GM21723 (cell line): Measurements from ENCODE around the gene FBXW4.
"Not testable (repeated sequence)": the region's sequence is repeated elsewhere in the genome, so short reads cannot be mapped to it uniquely, and the experiment has no call there.

ENCODE experiments used
- ATAC-seq: cut with Tn5 transposase; IDR thresholded peaks from one replicate; pipeline ENCODE4 v1.9.1; 2021; ENCODE audit warnings: mild to moderate bottlenecking, moderate library complexity; ENCODE audit not compliant: unreplicated experiment

The FBXW4 gene

GRCh38 chr10:101656890-101657289, 38.1 kb downstream of the FBXW4 start:
- no peak for ATAC-seq

- no peak for ATAC-seq
Observed at GRCh38 chr10:101655570-101655969, 39.4 kb downstream of the FBXW4 start.

- no peak for ATAC-seq
Observed at GRCh38 chr10:101653536-101653935, 41.4 kb downstream of the FBXW4 start.

GRCh38 chr10:101651336-101651735, 43.6 kb downstream of the FBXW4 start:
- ATAC-seq: no peak

- ATAC-seq: no peak
Observed at GRCh38 chr10:101650863-101651262, 44.1 kb downstream of the FBXW4 start.

- ATAC-seq: no peak
Observed at GRCh38 chr10:101649525-101650085, 45.4 kb downstream of the FBXW4 start.

- no peak for ATAC-seq
Observed at GRCh38 chr10:101647255-101647654, 47.7 kb downstream of the FBXW4 start.

GRCh38 chr10:101646364-101646763, 48.6 kb downstream of the FBXW4 start:
- ATAC-seq: no peak

- no peak for ATAC-seq
Observed at GRCh38 chr10:101645659-101646058, 49.3 kb downstream of the FBXW4 start.

- no peak for ATAC-seq
Observed at GRCh38 chr10:101644002-101644401, 51.0 kb downstream of the FBXW4 start.

GRCh38 chr10:101643546-101643945, 51.4 kb downstream of the FBXW4 start:
- ATAC-seq: no peak

- ATAC-seq: no peak
Observed at GRCh38 chr10:101639141-101639900, 55.6 kb downstream of the FBXW4 start.

- not testable (repeated sequence) for ATAC-seq
Observed at GRCh38 chr10:101633510-101633909, 61.5 kb downstream of the FBXW4 start.

GRCh38 chr10:101631821-101632475, 63.0 kb downstream of the FBXW4 start:
- no peak for ATAC-seq

GRCh38 chr10:101630633-101630920, 64.4 kb downstream of the FBXW4 start:
- no peak for ATAC-seq

- ATAC-seq: no peak
Observed at GRCh38 chr10:101629837-101630632, 64.9 kb downstream of the FBXW4 start.

- ATAC-seq: no peak
Observed at GRCh38 chr10:101625821-101626412, 69.1 kb downstream of the FBXW4 start.

GRCh38 chr10:101624526-101625102, 70.4 kb downstream of the FBXW4 start:
- no peak for ATAC-seq

GRCh38 chr10:101623528-101623927, 71.4 kb downstream of the FBXW4 start:
- no peak for ATAC-seq

GRCh38 chr10:101619983-101620382, 75.0 kb downstream of the FBXW4 start:
- ATAC-seq: no peak

GRCh38 chr10:101618871-101619270, 76.1 kb downstream of the FBXW4 start:
- ATAC-seq: no peak
